GM21526 (cell line): ENCODE data around the gene FBXO2.

Experiments
- ATAC-seq: cut with Tn5 transposase; IDR thresholded peaks from one replicate; pipeline ENCODE4 v1.9.1; 2021; ENCODE audit warnings: moderate library complexity; ENCODE audit not compliant: unreplicated experiment, low FRiP score

Gene FBXO2

DNA sequence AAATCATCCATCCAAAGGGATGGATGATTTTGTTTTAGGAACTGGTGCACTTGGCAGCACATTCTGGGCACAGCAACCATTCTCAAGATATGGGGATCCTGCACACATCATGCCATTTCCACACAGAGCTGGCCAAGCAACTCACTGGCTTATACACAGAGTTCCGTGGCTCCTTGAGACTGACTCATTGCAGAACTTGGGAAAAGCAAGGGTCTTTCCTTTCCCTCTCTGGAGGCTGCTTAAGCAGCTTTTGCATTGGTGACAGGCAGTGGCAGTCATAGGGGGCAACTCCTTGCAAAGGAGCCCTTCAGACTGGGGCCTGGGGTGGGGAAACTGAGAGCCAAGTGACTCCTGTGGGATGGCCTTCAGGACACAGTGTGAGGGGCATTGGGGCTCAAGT, 28.6 kb upstream of the FBXO2 start:
- no peak for ATAC-seq

DNA sequence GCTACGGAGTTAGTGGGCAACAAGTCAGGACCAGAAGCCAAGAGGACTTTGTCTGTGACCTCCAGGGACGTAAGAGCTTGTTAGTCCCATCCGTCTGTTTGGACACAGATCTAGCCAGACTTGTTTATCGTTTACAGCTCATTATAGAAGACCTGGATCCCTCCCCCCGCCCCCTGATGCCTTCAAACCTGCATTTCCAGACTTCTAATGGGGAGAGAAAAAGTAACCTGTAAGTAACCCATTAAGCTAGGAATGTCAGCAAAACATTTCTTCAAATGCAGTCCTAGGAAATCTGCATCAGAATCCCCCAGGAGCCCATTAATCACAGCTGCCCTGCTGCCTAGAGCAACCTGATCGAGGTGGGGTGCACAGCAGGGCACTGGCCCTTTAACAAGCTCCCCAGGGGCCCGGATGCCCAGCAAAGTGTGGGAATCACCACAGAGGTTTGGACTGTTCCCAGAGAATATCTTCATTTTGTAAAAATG, 28.1 kb upstream of the FBXO2 start:
- no peak for ATAC-seq

DNA sequence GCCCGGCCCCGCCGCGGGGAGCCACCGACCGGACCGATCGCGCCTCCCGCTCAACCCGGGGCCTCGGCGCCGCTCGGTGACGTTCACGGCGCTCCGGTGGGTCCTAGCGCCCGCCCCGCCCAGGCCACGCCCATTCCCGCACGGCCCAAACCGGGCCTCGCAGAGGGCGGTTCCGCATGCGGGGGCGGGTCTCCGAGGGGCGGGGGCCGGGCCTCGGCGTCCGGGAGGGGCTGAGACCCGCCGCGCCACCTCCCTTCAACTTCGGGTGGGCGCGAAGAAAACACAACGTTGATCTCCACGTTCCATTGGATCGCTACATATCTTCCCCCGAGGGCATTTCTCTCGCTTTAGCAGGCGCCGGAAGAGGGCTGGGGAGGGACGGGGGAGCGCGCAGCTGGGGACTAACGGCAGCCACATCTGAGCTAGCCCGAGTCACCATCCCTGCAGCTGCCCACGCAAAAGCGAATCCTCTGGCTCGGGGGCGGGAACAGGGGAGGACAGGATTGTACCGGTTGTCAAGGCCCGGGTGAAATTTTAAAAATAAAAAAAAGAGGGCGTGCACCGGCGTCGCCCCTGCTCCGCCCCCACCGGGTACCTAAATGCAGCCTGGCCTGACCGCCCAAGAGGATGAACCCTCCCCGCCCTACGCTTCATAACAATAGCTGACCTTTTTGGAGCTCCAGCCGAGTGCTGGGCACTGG, 27.0 kb upstream of the FBXO2 start, which contains the start of gene MAD2L2:
MAD2L2 (minus strand) TSS at position 78 of the 701 bp plus-strand sequence. CDS start 547 bp downstream, outside the sequence.
- peak; percentile 72 for ATAC-seq

DNA sequence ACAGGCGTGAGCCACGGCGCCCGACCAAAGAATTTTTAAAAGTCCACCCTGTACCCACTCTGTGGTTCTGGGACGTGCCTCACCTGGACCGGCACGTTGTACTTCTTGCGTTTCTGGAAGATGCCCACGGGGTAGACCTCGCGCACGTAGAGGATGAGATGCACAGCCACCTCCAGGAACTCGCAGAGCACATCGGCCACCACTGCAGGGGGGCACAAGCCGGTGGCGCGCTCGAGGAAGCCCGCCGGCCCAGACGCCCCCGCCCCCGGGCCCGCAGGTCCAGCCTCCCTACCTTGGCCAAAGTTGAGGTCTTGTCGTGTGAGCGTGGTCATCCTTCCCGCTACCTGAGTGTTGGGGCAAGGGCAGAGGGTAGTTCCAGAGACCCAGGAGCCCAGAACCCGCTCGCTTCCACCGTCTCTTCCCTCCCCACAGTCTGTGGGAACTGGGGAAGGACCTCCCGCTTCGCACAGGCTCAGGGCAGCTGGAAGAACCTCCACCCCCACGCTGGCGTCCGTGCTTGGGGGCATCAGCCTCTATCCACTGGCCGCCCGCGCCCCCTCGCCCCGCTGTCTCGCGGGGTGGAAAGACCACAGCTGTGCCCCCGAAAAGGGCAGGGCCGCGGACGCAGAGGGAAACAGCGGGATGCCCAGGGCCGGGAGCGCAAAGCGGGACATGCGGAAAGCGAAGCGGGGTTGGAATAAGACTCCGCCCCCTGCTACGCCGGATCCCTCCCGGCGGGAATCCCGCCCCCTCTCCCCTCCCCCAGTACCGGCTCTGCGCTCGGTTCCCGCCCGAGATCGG, 26.2 kb upstream of the FBXO2 start:
- peak; percentile 11 for ATAC-seq

DNA sequence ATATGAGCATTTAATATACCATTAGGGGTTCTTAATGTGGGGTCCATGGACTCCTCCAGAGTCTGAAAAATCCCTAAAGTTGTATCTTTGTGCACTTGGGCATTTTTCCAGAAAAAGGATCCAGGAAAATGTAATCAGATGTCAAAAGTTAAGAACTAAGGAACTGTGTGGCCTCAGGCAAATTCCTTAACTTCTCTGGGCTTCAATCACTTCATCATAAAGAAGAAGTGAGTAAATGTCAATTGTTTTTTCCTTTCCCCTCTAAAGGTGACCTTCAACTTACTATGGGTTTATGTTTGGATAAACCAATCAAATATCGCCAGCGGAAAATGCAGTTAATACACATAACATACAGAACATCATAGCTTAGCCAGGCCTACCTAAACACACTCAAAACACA, 24.2 kb upstream of the FBXO2 start:
- ATAC-seq = no peak

DNA sequence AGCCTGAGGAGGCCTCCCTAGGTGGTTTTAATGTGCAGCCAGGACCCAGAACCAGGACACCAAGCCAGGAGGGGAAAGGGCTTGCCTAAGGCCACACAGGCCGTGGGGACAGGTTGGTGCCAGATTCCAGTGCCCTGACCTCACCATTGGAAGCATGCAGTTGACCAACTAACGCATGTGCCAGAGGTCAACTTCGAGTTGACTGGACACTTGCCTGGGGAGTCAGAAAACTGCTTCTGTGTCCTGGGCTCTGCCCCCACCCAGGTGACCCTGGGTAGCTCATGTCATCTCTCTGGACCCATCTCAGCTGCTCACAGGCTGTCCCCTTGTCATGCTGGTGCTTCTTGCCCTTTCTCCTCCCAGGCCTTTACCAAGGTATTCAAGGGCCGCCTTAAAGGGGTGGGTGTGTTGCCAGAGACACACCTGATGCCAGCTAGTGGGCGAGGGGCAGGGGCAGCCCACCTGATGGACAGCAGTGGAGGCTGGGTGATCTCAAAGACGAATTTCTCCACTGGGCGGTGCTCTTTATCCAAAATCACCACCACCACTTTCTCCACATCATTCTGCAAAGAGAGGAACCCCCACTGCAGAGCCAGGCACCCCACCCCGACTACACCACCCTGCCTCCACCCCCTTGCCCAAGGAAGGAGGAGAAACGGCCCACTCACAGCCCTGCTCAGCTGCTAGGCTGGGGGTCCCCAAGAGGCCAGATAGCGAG, 22.3 kb upstream of the FBXO2 start:
- ATAC-seq = no peak

DNA sequence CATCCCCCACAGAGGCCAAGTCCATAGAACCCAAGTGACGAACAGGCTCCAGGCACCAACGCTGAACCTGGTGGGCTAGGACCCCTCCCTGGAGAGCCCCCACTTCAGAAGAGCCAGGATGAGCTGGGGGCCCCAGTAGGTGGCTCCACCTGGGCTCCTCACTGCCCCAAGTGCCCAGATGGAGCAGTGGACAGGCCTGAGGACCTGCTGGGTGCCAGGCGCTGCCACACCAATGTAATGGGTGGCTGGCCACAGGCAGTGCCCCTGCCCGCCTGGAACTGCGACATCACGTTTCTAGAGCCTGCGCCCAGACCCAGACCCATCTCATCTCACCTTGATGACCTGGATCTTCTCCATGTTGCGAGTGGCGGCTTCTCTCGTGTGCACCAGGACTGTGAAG, 21.1 kb upstream of the FBXO2 start:
- no peak for ATAC-seq

DNA sequence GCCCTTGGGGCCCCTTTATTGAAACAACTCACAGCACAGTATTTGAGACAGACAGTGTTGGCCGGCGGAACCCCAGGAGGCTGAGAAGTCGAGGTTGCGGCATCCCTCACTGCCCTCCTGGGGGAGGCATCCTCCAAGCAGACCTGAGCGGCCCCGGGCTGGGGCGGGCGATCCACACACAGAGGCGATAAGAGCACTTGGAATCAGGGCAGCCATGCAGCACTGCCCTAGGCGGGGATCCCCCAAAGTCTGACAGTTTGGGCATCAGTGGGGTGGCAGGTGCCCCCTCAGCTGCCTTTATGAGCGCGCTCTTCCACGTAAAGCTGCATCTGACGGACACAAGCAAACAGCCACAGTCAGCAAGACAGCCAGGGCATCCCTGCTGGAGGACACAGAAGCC, 20.3 kb upstream of the FBXO2 start:
- no peak for ATAC-seq

DNA sequence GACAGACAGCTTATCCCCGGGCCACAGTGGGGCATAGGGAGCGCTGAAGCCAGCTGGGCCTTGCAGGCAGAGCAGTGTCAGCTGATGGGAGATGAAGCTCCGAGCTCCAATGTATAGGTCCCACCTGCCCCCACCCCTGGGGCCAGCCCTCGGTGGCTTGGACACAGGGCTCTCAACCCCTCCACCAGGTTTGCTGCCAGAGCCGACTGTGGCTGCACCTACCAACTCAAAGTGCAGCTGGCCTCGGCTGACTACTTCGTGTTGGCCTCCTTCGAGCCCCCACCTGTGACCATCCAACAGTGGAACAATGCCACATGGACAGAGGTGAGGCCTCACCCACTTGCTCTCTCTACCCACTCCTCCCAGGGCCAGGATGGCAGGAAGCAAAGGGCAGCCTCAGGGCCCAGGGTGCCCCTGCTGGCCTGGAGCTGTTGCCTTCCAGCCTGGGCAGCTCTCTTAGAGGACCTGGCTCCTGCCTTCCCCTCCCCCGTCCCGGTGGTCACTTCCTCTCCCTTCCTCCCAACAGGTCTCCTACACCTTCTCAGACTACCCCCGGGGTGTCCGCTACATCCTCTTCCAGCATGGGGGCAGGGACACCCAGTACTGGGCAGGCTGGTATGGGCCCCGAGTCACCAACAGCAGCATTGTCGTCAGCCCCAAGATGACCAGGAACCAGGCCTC, 19.0 kb upstream of the FBXO2 start:
- ATAC-seq = no peak

DNA sequence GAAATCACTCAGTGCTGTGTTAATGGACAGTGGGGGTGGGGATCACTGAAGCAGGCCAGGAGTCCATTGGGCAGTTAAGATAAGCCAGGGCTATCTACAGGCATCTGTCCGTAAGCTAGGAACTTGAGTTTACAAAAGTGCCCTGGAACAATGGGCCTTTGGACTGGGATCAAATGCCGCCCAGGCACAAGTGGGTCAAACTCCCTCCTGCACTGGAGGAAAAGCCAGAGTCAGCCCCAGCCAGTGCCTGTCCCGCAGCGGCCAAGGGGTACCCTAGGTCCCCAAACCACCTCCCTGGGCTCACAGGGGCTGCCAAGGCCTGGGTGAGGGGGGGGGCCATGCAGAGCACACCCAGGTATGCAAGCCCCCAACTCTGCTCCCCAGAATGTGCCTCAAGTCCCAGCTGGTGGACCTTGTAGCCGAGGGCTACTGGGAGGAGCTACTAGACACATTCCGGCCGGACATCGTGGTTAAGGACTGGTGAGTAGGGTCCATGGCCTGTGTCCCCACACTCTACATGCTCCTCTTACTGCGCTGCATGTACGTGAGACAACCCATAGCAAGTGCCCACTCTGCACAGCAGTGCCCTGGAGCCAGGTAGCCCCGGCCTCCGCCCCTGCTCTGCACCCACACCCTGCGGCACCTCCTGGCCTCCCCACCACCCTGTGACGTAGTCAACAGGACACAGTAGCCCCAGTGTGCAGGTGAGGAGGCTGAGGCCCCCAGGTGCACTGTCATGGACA, 17.5 kb upstream of the FBXO2 start:
- no peak for ATAC-seq

DNA sequence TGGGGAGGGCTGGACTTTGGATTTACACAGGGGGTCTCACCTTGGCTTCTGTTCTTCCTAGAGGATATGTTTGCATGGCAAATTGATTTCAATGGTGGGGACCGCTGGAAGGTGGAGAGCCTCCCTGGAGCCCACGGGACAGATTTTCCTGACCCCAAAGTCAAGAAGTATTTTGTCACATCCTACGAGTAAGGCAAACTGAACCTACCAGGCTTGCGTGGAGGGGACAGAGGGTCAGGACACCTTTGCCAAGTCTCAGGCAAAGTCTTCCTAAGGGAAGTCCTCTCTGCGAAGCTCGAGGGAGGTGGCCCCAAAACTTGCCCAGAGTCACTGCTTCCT, 16.9 kb upstream of the FBXO2 start:
- no peak for ATAC-seq

DNA sequence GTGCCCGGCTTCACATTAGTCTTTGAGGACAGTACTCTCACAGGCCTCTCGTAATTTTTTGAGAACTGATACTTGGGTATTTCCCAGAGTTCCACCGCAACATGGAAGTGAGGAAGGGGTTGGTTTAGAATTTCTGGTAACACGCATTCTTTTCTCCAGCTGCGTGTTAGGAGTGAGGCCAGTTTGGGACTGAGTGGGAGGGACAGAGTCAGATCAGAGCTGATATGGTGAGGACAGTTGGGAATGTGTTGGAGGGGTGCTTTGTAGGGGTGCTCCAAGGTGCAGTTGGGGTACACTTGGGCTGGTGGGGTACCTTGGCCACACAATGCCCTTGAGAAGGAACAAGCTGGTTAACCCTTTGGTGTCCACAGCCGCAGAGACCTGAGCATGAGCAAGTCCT, 16.5 kb upstream of the FBXO2 start:
- no peak for ATAC-seq

DNA sequence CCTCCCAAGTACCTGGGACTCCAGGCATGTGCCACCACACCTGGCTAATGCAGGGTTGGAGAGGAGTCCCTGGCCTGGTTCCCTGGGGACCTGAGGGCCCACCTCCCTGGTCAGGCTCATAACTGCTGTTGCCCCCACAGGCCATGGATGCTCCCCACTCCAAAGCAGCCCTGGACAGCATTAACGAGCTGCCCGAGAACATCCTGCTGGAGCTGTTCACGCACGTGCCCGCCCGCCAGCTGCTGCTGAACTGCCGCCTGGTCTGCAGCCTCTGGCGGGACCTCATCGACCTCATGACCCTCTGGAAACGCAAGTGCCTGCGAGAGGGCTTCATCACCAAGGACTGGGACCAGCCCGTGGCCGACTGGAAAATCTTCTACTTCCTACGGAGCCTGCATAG, 14.3 kb upstream of the FBXO2 start:
- no peak for ATAC-seq

DNA sequence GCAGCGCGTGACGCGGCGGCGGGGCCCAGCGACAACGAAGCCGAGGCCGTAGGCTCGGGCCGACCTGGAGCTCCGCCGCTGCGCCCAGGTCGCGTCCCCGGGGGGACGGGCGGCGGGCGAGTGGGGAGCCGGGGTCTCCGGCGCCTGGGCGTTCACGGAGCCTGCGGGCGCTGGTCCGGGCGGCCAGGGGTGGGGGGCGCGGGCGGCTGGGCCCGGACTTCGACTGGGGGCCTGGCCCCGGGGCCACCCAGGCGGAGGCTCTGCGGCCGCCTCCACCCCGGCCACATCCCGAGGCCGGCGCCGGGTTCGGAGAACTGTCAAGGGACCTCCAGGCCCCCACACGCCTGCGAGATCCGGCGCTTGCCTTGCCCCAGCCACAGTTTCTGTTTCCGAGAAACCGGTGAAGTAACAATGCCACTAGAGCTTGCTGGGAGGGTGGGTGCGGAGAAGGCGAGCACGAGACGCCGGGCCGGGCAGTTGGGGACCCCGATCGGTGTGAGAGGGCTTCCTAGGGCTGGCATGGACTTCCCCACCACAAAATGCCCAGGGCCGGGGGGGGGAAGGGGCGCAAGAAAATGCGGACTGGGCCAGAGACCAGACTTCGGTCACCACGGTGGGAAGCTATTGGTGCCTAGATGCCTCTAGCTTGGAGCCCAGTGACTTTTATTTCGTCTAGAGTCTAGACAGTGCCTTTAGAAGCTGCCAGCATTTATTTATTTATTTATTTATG, 10.3 kb upstream of the FBXO2 start:
- peak; percentile 42 for ATAC-seq

DNA sequence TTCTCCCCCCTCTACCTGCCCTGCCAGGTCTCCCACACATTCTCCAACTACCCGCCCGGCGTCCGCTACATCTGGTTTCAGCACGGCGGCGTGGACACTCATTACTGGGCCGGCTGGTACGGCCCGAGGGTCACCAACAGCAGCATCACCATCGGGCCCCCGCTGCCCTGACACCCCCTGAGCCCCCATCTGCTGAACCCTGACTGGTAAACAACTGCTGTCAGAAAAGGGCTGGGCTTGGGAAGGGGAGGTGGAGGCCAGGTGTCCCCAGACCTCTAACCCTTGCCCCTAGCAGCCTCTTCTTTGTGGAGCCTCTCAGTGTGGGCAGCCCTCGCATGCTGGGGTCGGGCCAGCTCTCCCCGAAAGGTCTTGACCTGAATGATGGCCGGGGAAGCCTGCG, 6.9 kb upstream of the FBXO2 start:
- ATAC-seq = no peak

DNA sequence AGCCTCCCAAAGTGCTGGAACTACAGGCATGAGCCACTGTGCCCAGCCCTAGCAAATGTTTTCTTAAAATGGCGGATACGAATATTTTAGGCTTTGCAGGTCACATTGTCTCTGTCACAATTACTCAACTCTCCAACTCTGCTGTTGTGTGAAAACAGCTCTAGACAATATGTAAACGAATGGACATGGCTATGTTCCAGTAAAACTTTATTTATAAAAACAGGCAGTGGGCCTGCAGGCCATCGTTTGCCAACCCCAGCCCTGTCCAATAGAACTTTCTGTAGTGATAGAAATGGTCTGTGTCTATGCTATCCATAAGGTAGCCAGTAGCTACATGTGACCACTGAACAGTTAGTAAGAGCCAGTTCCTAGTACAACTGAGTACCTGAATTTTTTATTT, 5.5 kb upstream of the FBXO2 start:
- ATAC-seq = no peak

DNA sequence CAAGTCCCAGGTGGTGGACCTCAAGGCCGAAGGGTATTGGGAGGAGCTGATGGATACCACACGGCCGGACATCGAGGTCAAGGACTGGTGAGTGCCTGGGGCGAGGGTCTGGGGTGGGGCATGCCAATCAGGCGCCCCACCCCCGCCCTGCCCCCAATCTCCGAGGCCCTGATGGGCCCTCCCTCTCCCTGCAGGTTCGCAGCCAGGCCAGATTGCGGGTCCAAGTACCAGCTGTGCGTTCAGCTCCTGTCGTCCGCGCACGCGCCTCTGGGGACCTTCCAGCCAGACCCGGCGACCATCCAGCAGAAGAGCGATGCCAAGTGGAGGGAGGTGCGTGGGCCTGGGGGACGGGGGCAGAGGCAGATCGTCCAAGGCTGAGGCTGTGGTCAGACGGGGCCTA, 4.3 kb upstream of the FBXO2 start:
- no peak for ATAC-seq

DNA sequence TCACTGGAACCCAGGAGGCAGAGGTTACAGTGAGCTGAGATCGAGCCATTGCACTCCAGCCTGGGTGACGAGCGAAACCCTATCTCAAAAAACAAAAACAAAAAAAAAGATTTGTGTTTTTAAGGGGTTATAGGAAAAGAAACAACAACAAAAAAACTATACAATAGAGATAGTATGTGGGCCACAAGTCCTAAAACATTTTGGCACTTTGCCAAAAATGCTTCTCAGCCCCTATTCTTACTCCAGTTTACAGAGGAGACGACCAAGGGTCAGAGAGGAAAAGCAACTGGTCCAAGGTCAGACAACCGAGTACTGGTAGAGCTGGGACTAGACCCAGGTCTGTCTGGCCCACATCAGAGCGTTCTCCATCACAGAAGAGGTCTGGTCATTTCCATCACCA, 3.4 kb upstream of the FBXO2 start:
- ATAC-seq = no peak

DNA sequence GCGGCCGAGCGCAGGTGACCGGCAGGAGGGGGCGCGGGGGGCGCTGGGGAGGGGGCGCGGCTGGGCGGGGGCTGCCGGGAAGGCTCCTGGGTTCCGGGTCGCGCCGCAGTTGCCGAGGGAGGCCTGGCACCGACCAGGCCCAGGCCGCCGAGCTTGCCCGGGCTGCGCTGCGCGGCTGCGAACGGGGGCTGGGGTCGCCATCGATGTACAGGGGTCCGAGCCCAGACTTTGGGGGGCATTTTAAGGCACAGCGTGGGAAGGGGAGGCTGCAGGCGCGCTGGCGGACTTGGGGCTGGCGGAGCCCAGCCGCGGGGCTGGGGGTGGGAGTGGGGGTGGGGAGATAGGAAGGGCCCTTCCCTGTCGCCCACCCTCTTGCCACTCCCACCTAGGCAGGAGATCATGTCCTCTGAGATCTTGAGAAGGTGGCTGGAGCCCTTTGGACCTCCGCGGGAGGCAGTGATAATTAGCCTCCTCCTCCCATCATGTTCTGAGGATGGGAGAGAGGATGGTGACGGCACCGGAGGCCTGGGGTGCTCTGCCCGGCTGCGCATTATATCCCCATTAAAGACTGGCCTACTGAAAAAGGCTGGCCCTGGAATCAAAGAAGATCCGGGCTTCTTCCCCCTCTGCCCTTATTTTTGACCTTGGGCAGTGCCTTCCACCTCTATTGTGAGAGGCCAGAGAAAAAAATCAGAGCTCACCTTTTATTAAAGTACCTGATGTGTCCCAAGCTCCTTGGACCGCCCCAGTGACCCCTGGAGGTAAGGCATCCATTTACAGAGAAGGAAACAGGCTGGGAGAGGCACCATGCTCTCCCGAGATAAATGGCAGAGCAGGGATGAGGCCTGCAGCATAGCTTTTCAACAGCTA, 945 bp upstream of the FBXO2 start:
- no peak for ATAC-seq
